22Rv1 (cell line): Measurements from ENCODE around the gene CPA1.

Source experiments
- H3K27ac ChIP-seq: fragments of 450-650 bp; 2 replicates; pipeline ENCODE4 v1.5.1; 2017
- ZFX ChIP-seq: fragments of 450-650 bp; IDR thresholded peaks from 2 replicates; pipeline ENCODE4 v1.6.1; 2017; ENCODE audit warnings: antibody characterized with exemption, borderline replicate concordance
- TF ChIP-seq, protein P1 (sequence below): fragments of 450-650 bp; IDR thresholded peaks from 2 replicates; pipeline ENCODE4 v1.5.1; 2017; ENCODE audit warnings: mild to moderate bottlenecking

CPA1 gene

DNA sequence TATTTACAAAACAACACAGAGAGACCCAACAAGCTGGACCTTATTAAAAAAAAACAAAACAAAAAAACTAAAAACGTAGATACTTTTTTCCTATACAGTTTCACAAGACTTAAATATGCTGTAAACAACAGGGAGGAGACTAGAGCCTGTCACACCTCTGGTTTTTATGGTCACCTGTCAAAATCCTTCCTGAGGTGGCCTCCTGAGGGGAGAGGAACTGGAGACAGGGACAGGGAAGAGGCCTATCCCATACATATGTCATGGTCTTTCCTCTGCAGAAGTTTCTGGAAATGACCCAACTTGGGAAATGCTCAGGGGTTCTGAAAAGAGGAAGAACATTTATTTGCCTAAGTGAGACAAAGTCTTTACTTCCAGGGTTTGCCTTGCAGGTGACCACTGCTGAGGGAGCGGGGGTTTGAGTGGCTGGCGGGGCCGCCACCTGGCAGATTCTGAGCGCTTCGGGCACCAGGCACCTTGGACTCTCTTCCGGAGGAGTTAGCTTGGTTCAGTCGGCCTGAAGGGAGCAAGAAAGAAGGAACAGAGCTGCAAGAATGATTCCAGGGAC, 18.3 kb downstream of the CPA1 start:
- no peak for TF ChIP-seq ZFX
- TF ChIP-seq, protein P1, sequence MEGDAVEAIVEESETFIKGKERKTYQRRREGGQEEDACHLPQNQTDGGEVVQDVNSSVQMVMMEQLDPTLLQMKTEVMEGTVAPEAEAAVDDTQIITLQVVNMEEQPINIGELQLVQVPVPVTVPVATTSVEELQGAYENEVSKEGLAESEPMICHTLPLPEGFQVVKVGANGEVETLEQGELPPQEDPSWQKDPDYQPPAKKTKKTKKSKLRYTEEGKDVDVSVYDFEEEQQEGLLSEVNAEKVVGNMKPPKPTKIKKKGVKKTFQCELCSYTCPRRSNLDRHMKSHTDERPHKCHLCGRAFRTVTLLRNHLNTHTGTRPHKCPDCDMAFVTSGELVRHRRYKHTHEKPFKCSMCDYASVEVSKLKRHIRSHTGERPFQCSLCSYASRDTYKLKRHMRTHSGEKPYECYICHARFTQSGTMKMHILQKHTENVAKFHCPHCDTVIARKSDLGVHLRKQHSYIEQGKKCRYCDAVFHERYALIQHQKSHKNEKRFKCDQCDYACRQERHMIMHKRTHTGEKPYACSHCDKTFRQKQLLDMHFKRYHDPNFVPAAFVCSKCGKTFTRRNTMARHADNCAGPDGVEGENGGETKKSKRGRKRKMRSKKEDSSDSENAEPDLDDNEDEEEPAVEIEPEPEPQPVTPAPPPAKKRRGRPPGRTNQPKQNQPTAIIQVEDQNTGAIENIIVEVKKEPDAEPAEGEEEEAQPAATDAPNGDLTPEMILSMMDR, result no peak
- no peak overlapping the region for H3K27ac ChIP-seq

DNA sequence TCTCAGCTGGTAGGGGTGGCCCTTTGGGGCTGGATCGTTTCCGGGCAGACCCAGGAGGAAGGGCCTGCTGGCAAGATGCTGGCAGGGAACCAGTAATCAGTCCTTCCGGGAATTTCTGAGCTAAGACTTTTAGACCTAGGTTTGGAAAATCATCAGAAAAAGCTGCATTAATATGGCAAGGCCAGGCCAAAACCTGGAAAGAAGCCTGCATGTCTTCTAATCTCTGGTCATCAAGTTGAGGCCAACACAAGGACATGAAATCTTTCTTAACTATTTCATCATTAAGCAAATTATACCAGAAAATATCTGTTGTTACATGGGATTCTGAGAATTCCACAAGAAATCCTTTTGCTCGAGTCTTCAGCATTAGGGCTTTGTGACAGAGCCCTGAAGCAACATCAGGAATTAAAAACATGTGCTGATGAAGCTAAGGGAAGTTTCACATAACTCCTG, 19.9 kb downstream of the CPA1 start:
- TF ChIP-seq, protein P1, result no peak
- TF ChIP-seq ZFX, result no peak
- no peak overlapping the region for H3K27ac ChIP-seq

DNA sequence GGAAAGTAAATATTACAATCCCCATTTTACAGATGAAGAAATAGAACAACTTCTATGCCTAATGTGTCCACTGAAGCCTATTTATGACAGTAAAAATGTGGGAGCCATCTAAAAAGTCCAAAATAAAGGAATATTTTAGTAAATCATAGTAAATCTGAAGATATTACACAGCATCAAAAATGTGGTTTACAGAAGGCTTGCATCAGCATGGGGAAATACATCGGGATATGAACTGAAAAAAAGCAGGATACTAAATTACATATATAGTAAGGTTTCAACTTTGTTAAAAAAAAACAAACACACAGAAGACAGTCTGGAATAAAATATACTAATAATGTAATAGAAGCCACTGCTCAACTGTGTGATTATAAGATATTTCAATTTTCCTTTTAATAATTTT, 20.8 kb downstream of the CPA1 start:
- no peak for TF ChIP-seq ZFX
- TF ChIP-seq, protein P1, result no peak
- H3K27ac ChIP-seq, result no peak overlapping the region

DNA sequence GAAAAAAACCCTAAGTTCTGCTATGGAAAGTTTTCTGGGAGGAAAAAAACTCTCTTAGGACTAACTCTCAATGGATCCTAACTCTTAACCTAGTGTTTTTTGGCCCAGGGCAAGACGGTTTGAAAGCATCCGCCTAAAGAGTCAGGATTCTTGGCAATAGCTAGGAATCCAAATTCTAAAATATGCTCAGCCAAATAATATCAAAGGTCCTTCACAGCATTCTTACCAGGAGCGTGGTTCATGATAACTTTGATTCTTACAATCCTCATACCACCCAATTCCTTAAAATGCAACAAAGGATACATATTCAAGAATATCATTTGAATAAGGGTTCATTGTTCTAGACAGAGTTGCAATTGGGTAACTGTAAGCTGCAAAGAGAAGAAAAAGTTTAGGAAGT, 21.3 kb downstream of the CPA1 start:
- TF ChIP-seq, protein P1, result no peak
- no peak for TF ChIP-seq ZFX
- no peak overlapping the region for H3K27ac ChIP-seq

DNA sequence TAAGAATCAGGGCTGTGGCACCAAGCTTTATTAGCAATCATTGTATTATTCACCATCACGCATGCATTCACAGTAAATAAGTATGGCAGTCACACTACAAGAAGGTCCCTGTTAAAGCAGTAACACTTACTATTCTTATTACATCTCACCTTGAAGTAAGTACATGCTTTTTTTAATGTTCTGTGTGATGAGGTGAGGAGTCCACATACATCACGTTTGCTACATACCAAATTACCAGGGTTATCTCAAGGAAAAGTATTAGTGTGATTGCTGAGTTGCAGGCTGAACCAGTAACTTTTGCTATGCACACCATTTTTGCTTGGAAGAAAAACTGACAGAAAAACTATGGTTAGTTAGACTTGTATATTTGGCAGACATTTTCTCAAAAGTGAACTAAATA, 24.7 kb downstream of the CPA1 start:
- TF ChIP-seq, protein P1, result no peak
- TF ChIP-seq ZFX, result no peak
- H3K27ac ChIP-seq, result no peak overlapping the region

DNA sequence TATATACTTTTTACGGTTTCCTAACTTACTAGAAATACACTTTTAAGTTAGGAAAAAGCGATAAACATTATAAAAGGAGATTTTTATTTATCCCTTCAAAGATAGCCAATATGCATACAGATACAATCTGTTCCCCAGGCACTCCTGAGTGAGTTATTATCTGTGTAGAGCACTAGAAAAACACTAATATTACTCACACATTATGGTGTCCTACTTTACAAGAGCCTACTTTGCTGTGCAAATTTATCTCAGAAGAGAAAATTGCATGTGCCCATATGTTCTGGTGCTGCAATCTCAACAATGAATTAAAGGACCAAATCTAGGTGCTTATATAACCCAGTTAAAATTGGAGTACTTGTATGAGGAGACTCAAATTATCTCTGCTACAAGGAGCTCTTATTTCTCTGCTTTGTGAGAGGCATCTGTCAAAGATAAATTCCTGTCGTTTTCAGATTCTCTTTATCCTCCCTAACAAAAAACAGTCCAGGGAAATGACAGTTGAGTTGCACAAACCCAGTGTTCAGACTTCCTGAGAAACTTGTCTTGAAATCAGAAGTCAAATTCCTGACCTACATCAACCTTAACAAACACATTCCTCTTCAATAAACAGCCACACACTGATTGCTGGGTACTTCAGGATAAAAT, 28.9 kb downstream of the CPA1 start:
- no peak for TF ChIP-seq ZFX
- TF ChIP-seq, protein P1, result no peak
- H3K27ac ChIP-seq, result no peak overlapping the region

DNA sequence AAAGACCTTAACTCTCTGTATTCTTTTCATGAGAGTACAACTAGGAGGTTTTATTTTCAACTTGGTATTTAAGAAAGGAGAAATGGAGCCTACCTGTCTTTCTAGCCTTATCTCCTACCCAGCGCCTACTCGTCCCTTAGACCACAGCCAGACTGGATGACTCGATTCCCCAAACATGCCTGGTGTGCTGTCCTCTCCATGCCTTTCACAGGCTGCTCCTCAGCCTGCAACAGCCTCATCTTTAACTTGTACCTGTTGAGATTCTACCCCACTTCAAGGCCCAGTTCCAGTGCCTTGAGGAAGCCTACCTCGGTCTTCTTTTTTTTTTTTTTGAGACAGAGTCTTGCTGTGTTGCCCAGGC, 29.4 kb downstream of the CPA1 start:
- TF ChIP-seq, protein P1, result no peak
- TF ChIP-seq ZFX, result no peak
- H3K27ac ChIP-seq, result no peak overlapping the region
